ENCODE results near the gene ACTMAP. TPM values are rescaled to one million over a fixed set of nuclear protein-coding genes. Genes with fewer than 3 reads are reported as not detected.

Gene ACTMAP
- total and polyA plus RNA-seq, 9 of the 15 experiments (the other 6 are each of a cell fraction or from before 2014, with no cell fraction given) = 1.7 to 16.6 (median 4.9) TPM

GRCh38 chr19:40778706-40779284 lies 28.5 kb upstream of the ACTMAP start:
- H3K4me1 ChIP-seq (replicated peaks in 1 of 2; ENCODE audit: control insufficient read depth in 2 of 2, insufficient read depth in 2 of 2, low read length in 2 of 2) = peaks cover 12 to 22% of the 10 kb centered on the region in 2 experiments; a peak in 4 of 5 replicates
- ChIA-PET POLR2A (interaction anchor here (0.6 to 3.1 kb wide), 14 partner anchors 8 to 166 kb away, joined by 3 to 26 read pairs (median 4); partner anchors contain the start of genes ACTMAP, EGLN2 and SNRPA), CTCF (ENCODE audit: low intra/inter-chr PET ratio) (no interaction called here)
- peak overlapping the region; percentile 75 for H2AFZ ChIP-seq (ENCODE audit: low read depth, low read length)
- no peaks in the 10 kb centered on the region for H3K9me3 ChIP-seq (replicated peaks; ENCODE audit: control insufficient read depth, insufficient read depth, low read depth, low read length)
- H3K79me2 ChIP-seq (ENCODE audit: control insufficient read depth, insufficient read depth, low read length) = no peaks in the 10 kb centered on the region
- no peaks in the 10 kb centered on the region for H4K20me1 ChIP-seq (replicated peaks; ENCODE audit: control insufficient read depth, insufficient read depth, low read length)
- no peaks in the 10 kb centered on the region for H3K27me3 ChIP-seq (ENCODE audit: control insufficient read depth in 2 of 2, insufficient read depth in 2 of 2, low read length in 2 of 2)
- TSS peak; percentile 48 for BruUV-seq (replicated peaks)
- peak overlapping the region; percentile 78 for H3K27ac ChIP-seq (ENCODE audit: extremely low read depth, low read depth, low read length)
- FAIRE-seq = no peak
- H3K9me1 ChIP-seq (ENCODE audit: control insufficient read depth, insufficient read depth, low read length) = no peaks in the 10 kb centered on the region
- WGBS (ENCODE audit: insufficient coverage, low coverage, missing lambda C conversion rate) = 4% methylated on average over 7 of the region's 7 CpGs
- ATAC-seq = no peak
- peak in 1 of 4 experiments; percentile 51 for DNase-seq (ENCODE audit: extremely low read depth in 1 of 4, low spot score in 3 of 4)
- no peaks in the 10 kb centered on the region for H3K36me3 ChIP-seq (ENCODE audit: control insufficient read depth, insufficient read depth, low read length)
- in situ Hi-C loops (cut with MboI) = no loop called here
- peak overlapping the region; percentile 84 for H3K4me3 ChIP-seq
- H3K4me2 ChIP-seq (ENCODE audit: insufficient read depth, low read length) = peak overlapping the region; percentile 100
- intact Hi-C loops (cut with micrococcal nuclease) = loop anchor here (1.0 kb wide), 1 partner anchor 20 kb away; no protein-coding TSS in a partner anchor
- H3K9ac ChIP-seq (ENCODE audit: insufficient read depth in 1 of 2, low read depth in 2 of 2, low read length in 2 of 2) = peak overlapping the region; percentile 72 to 90
- TF ChIP-seq ATF3 (IDR thresholded peaks at IDR 0.05) (peak; percentile 54), ATF3 (CRISPR knock-in tag; conservative IDR thresholded peaks at IDR 0.05) (no peak), SMARCA4 (IDR thresholded peaks at IDR 0.05) (0 out of 2 replicates have a peak, but pooled peaks have one; percentile 40), HDAC1 (IDR thresholded peaks at IDR 0.05) (peak in 1 of 2 experiments; percentile 5; a peak in 1 of 4 replicates), MLX (CRISPR knock-in tag; conservative IDR thresholded peaks at IDR 0.05) (no peak), PKNOX1 (IDR thresholded peaks at IDR 0.05) (peak; percentile 96), THAP7 (CRISPR knock-in tag; IDR thresholded peaks at IDR 0.05) (no peak), ZC3H8 (IDR thresholded peaks at IDR 0.05) (0 out of 2 replicates have a peak, but pooled peaks have one; percentile 20), PHF8 (IDR thresholded peaks at IDR 0.05; ENCODE audit: borderline replicate concordance, low read length) (no peak), FOXM1 (IDR thresholded peaks at IDR 0.05; ENCODE audit: low read depth) (no peak), FOXM1 (CRISPR knock-in tag; IDR thresholded peaks at IDR 0.05; ENCODE audit: low read depth) (no peak), ARID1B (IDR thresholded peaks at IDR 0.05) (peak; percentile 57), LEF1 (IDR thresholded peaks at IDR 0.05) (0 out of 2 replicates have a peak, but pooled peaks have one; percentile 19), CREB1 (IDR thresholded peaks at IDR 0.05) (no peak), CREB1 (CRISPR knock-in tag; IDR thresholded peaks at IDR 0.05) (no peak), PBX2 (CRISPR knock-in tag; IDR thresholded peaks at IDR 0.05; ENCODE audit: low read depth) (peak; percentile 45), PBX2 (tag; conservative IDR thresholded peaks at IDR 0.05; ENCODE audit: low read depth) (peak; percentile 82; the same call in 1 of the 2 replicates)

Data from K562 (cell line).